Brain microvascular endothelial cell (primary cell): ENCODE results near the gene SLC22A13.

Experiments used
- DNase-seq: peaks from one replicate; pipeline ENCODE4 v3.0.0-alpha.2; 2020
- H3K27ac ChIP-seq: fragments of 250-450 bp; sonication (Bioruptor Pico); 2 replicates; pipeline ENCODE4 v1.5.1; 2020; ENCODE audit warnings: mild to moderate bottlenecking, moderate library complexity
- H3K27me3 ChIP-seq: fragments of 250-450 bp; sonication (Bioruptor Pico); replicated peaks from 2 replicates; pipeline ENCODE4 v1.5.1; 2020; ENCODE audit warnings: mild to moderate bottlenecking
- H3K36me3 ChIP-seq: fragments of 250-450 bp; sonication (Bioruptor Pico); replicated peaks from 2 replicates; pipeline ENCODE4 v1.5.1; 2020; ENCODE audit warnings: mild to moderate bottlenecking
- H3K4me3 ChIP-seq: 2 replicates; pipeline ENCODE4 v1.5.1; 2011; ENCODE audit warnings: low read depth, mild to moderate bottlenecking, control low read depth, low read length, moderate library complexity
- in situ Hi-C: cut with HindIII; loops from 2 replicates; pipeline ENCODE4 v1.10.0; 2017; ENCODE audit warnings: low sequenced_read_pairs, low pct_ligation_motif_present
- TF ChIP-seq, protein P1 (sequence below): IDR thresholded peaks from 2 replicates; pipeline ENCODE4 v1.5.1; 2011; ENCODE audit warnings: low read depth, mild to moderate bottlenecking, moderate library complexity, low read length, control low read depth, inconsistent platforms; ENCODE audit errors: missing control alignments

The SLC22A13 gene

DNA sequence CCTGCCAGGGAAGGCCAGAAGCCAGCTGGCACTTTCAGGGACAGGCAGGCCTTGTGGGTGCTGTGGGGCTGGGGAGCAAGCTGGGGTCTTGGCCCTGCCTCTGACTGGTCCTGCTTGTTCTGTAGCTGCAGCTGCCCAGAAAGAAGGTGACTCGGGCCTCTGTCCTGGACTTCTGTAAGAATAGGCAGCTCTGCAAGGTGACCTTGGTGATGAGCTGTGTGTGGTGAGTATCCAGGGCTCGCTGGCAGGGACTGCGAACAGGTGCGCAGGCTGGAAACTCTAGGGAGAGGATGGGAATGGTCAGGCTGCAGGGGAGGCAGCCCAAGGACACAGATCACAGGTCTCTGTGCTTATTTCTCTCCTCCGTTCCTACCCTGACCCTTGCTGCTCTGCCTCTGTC, 47.7 kb downstream of the SLC22A13 start:
- in situ Hi-C loops, result no loop called here
- no peaks in the 10 kb centered on the region for H3K36me3 ChIP-seq
- no peak overlapping the region for H3K4me3 ChIP-seq
- no peak for DNase-seq
- TF ChIP-seq, protein P1, sequence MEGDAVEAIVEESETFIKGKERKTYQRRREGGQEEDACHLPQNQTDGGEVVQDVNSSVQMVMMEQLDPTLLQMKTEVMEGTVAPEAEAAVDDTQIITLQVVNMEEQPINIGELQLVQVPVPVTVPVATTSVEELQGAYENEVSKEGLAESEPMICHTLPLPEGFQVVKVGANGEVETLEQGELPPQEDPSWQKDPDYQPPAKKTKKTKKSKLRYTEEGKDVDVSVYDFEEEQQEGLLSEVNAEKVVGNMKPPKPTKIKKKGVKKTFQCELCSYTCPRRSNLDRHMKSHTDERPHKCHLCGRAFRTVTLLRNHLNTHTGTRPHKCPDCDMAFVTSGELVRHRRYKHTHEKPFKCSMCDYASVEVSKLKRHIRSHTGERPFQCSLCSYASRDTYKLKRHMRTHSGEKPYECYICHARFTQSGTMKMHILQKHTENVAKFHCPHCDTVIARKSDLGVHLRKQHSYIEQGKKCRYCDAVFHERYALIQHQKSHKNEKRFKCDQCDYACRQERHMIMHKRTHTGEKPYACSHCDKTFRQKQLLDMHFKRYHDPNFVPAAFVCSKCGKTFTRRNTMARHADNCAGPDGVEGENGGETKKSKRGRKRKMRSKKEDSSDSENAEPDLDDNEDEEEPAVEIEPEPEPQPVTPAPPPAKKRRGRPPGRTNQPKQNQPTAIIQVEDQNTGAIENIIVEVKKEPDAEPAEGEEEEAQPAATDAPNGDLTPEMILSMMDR, result no peak
- H3K27ac ChIP-seq, result no peak overlapping the region
- H3K27me3 ChIP-seq, result no peaks in the 10 kb centered on the region

DNA sequence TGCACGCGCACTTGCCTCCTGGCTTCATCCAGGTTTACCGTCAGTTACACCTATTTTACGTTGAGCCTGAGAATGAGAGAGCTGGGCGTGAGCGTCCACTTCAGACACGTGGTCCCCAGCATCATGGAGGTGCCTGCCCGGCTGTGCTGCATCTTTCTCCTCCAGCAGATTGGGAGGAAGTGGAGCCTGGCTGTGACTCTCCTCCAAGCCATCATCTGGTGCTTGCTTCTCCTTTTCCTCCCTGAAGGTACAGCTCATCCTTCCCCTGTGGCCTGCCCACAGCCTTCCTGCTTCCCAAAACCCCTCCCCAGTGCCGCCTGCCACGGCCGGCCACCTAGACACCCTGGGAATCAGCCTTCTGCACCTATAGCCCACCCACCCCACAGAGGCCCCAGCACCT, 48.1 kb downstream of the SLC22A13 start:
- in situ Hi-C loops, result no loop called here

DNA sequence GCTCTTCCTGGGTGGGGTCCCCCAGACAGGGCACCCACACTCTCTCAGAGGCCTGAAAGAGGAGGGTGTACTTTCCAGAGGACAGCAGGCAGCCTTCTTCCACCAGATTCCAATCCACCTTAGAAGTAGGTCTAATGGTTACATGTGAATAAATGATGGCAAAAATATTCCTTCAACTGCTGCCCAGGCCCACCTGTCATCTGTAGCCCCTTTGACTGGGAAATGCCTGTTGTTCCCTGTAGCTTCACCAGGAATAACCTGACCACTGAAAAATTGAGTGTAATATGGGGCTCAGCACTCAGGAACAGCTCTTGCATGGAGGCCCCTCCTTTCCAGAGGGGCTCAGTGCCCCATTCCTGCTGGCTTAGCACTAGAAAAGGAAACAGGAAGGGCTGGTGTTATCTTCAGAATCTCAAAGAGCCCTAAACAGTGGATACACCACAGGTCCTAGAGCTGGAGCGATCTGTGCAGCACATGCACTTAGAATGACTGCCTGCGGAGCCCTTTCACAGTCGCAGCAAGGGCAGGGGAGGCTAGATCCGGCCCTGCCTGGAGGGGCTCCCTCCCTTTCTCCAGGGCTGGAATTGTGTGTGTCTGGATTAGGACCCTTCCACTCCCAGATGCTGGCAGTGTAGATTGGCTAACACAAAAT, 48.6 kb downstream of the SLC22A13 start:
- no peaks in the 10 kb centered on the region for H3K36me3 ChIP-seq
- no peak for DNase-seq
- TF ChIP-seq, protein P1, result no peak
- in situ Hi-C loops, result no loop called here
- H3K4me3 ChIP-seq, result no peak overlapping the region
- H3K27me3 ChIP-seq, result no peaks in the 10 kb centered on the region
- H3K27ac ChIP-seq, result no peak overlapping the region

More for the DNA sequence above, 48.1 kb downstream of the SLC22A13 start:
- no peak for DNase-seq
- Histone ChIP-seq H3K27me3 (no peaks in the 10 kb centered on the region), H3K27ac (no peak overlapping the region), H3K4me3 (no peak overlapping the region), H3K36me3 (no peaks in the 10 kb centered on the region)
- TF ChIP-seq, protein P1, result no peak

DNA sequence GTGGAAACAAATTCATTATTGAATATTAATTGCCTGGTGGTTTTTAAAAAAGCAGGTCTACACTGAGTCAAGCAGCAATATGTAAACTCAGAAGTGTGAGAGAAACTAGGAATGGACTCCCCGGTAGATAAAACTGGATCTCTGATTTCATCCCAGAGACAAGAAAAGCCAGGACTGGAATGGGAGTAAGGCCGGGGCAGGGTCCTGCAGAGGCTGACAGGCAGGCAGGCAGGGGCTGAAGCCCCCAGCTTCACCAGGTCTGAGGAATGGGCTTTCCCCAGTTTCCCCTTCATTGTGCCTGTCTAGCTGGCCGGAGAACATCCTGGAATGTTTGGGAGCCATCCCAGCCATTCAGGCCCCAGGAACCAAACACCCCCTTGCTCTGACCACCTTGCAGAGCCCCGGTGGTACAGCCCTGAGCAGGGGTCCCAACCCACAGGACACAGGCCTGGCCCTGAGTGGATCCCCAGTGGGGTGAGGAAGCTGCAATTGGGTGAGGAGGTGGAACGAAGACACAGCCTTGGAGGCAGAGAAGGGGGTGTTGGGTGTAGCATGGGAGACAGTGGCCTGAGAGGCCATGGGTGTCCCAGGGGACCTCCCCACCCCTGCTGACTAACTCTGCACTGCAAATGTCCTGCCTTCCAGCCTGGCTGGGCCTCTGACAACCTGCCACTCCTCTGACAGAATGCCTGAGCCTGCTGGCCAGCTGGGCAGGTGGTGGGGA, 49.3 kb downstream of the SLC22A13 start:
- in situ Hi-C loops, result no loop called here
- TF ChIP-seq, protein P1, result no peak
- DNase-seq, result no peak
- Histone ChIP-seq H3K27ac (no peak overlapping the region), H3K4me3 (no peak overlapping the region), H3K27me3 (no peaks in the 10 kb centered on the region), H3K36me3 (no peaks in the 10 kb centered on the region)

DNA sequence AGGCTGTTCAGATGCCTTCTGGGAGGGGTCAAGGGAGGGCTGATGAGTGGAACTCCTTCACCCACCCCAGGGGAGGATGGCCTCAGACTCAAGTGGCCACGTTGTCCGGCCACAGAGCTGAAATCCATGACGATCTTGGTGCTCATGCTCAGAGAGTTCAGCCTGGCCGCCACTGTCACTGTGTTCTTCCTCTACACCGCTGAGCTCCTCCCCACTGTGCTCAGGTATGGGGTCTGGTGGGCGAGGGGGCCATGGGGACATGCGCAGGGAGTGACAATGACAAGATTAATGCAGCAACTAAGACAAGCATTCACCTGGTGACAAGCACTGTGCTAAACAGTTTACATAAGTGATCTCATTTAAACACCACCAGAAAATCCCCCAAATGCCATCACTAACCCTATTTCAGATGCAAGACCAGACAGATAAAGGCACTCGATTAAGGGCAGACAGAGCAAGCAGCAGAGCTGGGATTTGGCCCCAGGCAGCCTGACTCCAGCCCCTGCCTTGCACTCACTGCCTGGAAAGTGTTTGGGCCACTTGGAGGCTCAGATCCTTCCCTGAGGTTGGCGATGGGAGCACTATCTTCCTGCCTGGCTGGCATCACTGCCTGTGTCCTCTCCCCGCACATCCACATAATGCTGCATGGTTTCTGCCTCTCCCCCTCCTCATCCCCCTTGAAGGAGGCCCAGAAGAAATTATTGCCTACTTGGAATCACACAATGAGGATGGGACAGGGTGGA, 50.0 kb downstream of the SLC22A13 start:
- H3K36me3 ChIP-seq, result no peaks in the 10 kb centered on the region
- H3K27ac ChIP-seq, result no peak overlapping the region
- no peak overlapping the region for H3K4me3 ChIP-seq
- H3K27me3 ChIP-seq, result no peaks in the 10 kb centered on the region
- no peak for DNase-seq
- TF ChIP-seq, protein P1, result no peak
- in situ Hi-C loops, result no loop called here
